K562 (cell line): ENCODE data around the gene SSU72. TPM values are rescaled to one million over a fixed set of nuclear protein-coding genes. Genes with fewer than 3 reads are reported as not detected.

Experiments
- DNMT1 ChIP-seq: fragments of 450-650 bp; IDR thresholded peaks from 2 replicates; pipeline ENCODE4 v1.6.1; 2016; ENCODE audit warnings: antibody characterized with exemption, mild to moderate bottlenecking
- ERF ChIP-seq: fragments of 450-650 bp; formaldehyde crosslinking; IDR thresholded peaks from 2 replicates; pipeline ENCODE4 v1.4.0; 2020; ENCODE audit warnings: mild to moderate bottlenecking, mixed read lengths
- ETS2 ChIP-seq: IDR thresholded peaks from 2 replicates; pipeline ENCODE4 v1.6.1; 2016; ENCODE audit warnings: borderline replicate concordance, missing genetic modification characterization, mild to moderate bottlenecking, moderate library complexity, missing compliant biosample characterization; ENCODE audit not compliant: poor library complexity, severe bottlenecking
- HMBOX1 ChIP-seq: sonication (generic); IDR thresholded peaks from 2 replicates; pipeline ENCODE4 v1.6.1; 2016
- HMG20B ChIP-seq: fragments of 250-450 bp; sonication (Bioruptor Pico); IDR thresholded peaks from 2 replicates; pipeline ENCODE4 v1.5.0; 2021; ENCODE audit warnings: mild to moderate bottlenecking
- MAZ ChIP-seq, 2 experiments: fragments of 450-650 bp in 1 of 2; sonication (generic) in 1 of 2; formaldehyde crosslinking; IDR thresholded peaks in 1 of 2; conservative IDR thresholded peaks in 1 of 2; 2 replicates each; pipeline versions ENCODE4 v1.4.0 to v1.5.0; 2020; ENCODE audit warnings: mild to moderate bottlenecking in 1 of 2, missing genetic modification reagents in 1 of 2
- MCM7 ChIP-seq, 2 experiments: fragments of 450-650 bp; IDR thresholded peaks; 2 replicates each; pipeline ENCODE4 v1.6.1; 2016 to 2018
- NCOR1 ChIP-seq: fragments of 450-650 bp; IDR thresholded peaks from 2 replicates; pipeline ENCODE4 v1.6.1; 2016; ENCODE audit warnings: mild to moderate bottlenecking, moderate library complexity
- NKRF ChIP-seq: fragments of 450-650 bp; IDR thresholded peaks from 2 replicates; pipeline ENCODE4 v1.6.1; 2016; ENCODE audit warnings: borderline replicate concordance
- PHF21A ChIP-seq: fragments of 450-650 bp; IDR thresholded peaks from 2 replicates; pipeline ENCODE4 v1.6.1; 2017; ENCODE audit warnings: low read depth, borderline replicate concordance
- PTRF ChIP-seq: fragments of 450-650 bp; IDR thresholded peaks from 2 replicates; pipeline ENCODE4 v1.6.1; 2016; ENCODE audit warnings: mild to moderate bottlenecking, missing genetic modification characterization, missing compliant biosample characterization
- SMARCC2 ChIP-seq: fragments of 450-650 bp; IDR thresholded peaks from 2 replicates; pipeline ENCODE4 v1.6.1; 2017; ENCODE audit warnings: antibody characterized with exemption, moderate library complexity, mild to moderate bottlenecking, low read depth
- SMARCE1 ChIP-seq: fragments of 450-650 bp; IDR thresholded peaks from 2 replicates; pipeline ENCODE4 v1.7.1; 2016; ENCODE audit warnings: mild to moderate bottlenecking
- STAT5A ChIP-seq: IDR thresholded peaks from 2 replicates; pipeline ENCODE4 v1.6.1; 2012; ENCODE audit warnings: low read length, inconsistent platforms, borderline replicate concordance
- THRAP3 ChIP-seq: fragments of 450-650 bp; IDR thresholded peaks from 2 replicates; pipeline ENCODE4 v1.6.1; 2016; ENCODE audit warnings: mild to moderate bottlenecking, inconsistent platforms, borderline replicate concordance
- TRIM28 ChIP-seq: fragments of 450-650 bp; IDR thresholded peaks from 2 replicates; pipeline ENCODE4 v1.6.1; 2017
- ZKSCAN3 ChIP-seq: fragments of 250-450 bp; sonication (Bioruptor Pico); IDR thresholded peaks from 2 replicates; pipeline ENCODE4 v1.4.0; 2020
- ZNF174 ChIP-seq: fragments of 250-450 bp; sonication (Bioruptor Pico); IDR thresholded peaks from 2 replicates; pipeline ENCODE4 v1.4.0; 2020; ENCODE audit warnings: mild to moderate bottlenecking
- ZNF445 ChIP-seq: fragments of 250-450 bp; sonication (Bioruptor Pico); IDR thresholded peaks from 2 replicates; pipeline ENCODE4 v1.4.0; 2020; ENCODE audit warnings: low read depth, mild to moderate bottlenecking, moderate library complexity
- ZNF57 ChIP-seq: fragments of 450-650 bp; formaldehyde crosslinking; IDR thresholded peaks from 2 replicates; pipeline ENCODE4 v1.4.0; 2020; ENCODE audit warnings: mild to moderate bottlenecking, moderate library complexity
- ZNF592 ChIP-seq: fragments of 450-650 bp; IDR thresholded peaks from 2 replicates; pipeline ENCODE4 v1.6.1; 2017; ENCODE audit warnings: antibody characterized with exemption, mild to moderate bottlenecking
- polyA plus RNA-seq, 8 experiments: library from polyadenylated mRNA; depleted of rRNA in 4 of 8; stranded (reverse) in 5 of 8; unstranded in 3 of 8; fragments of >200 nt; fragmentation: Nextera tagmentation in 2 of 8; fragmentation: Illumina TruSeq in 1 of 8; extraction: Ambion mirVana in 2 of 8; extraction: Trizol in 1 of 8; gene quantifications; 2 replicates each; pipeline versions ENCODE4 v1.2.1 to v1.2.3, GENCODE V29; 2011 to 2014; ENCODE audit warnings: inconsistent platforms in 1 of 8, missing spikeins in 1 of 8
- total RNA-seq, 7 experiments: library from RNA; depleted of rRNA in 6 of 7; stranded (reverse); fragments of >200 nt in 6 of 7; fragmentation: Illumina TruSeq in 2 of 7; extraction: Trizol in 2 of 7; gene quantifications; 2 replicates each; pipeline versions ENCODE4 v1.2.1 to v1.2.3, GENCODE V29; 2011 to 2021; ENCODE audit warnings: low replicate concordance in 1 of 7

The SSU72 gene
- total and polyA plus RNA-seq, 9 of the 15 experiments (the other 6 are each of a cell fraction or from before 2014, with no cell fraction given), result 70.8 to 201 (median 94.6) TPM

- TF ChIP-seq ZNF592 (peak; percentile 83), NCOR1 (no peak), TRIM28 (no peak), HMBOX1 (no peak), STAT5A (no peak), ETS2 (no peak), NKRF (no peak), MAZ (CRISPR knock-in tag; conservative IDR thresholded peaks at IDR 0.05 in 1 of 2, IDR thresholded peaks at IDR 0.05 in 1 of 2) (no peak), HMG20B (no peak), ZNF174 (CRISPR knock-in tag) (no peak), MCM7 (IDR thresholded peaks at IDR 0.05) (no peak), THRAP3 (no peak), ZNF445 (CRISPR knock-in tag) (no peak), PHF21A (no peak), SMARCC2 (no peak), ZKSCAN3 (CRISPR knock-in tag) (no peak), DNMT1 (no peak), SMARCE1 (no peak), ZNF57 (CRISPR knock-in tag) (no peak), PTRF (tag) (no peak), ERF (CRISPR knock-in tag) (peak; percentile 83; the same call in 1 of the 2 replicates)
Observed at GRCh38 chr1:1599030-1599934, 24.6 kb upstream of the SSU72 start (continued).
